H1 (cell line): ENCODE measurements around the gene SLTM.

Experiments
- BRCA1 ChIP-seq: IDR thresholded peaks from 2 replicates; pipeline ENCODE4 v1.6.1; 2012; ENCODE audit warnings: low read depth, low read length, improper control_type of control experiment
- CREB1 ChIP-seq: IDR thresholded peaks from 2 replicates; pipeline ENCODE4 v1.6.1; 2012; ENCODE audit warnings: inconsistent platforms
- CTCF ChIP-seq, 3 experiments: IDR thresholded peaks; 1 replicate in 2 of 3; 2 replicates in 1 of 3; pipeline versions ENCODE4 v1.5.1 to v1.6.1; 2011; ENCODE audit warnings: low read length in 3 of 3, mild to moderate bottlenecking in 3 of 3, inconsistent platforms in 2 of 3, low read depth in 1 of 3, moderate library complexity in 1 of 3; ENCODE audit not compliant: insufficient read depth in 1 of 3; ENCODE audit errors: control extremely low read depth in 1 of 3
- EP300 ChIP-seq, 2 experiments: IDR thresholded peaks; 1 replicate in 1 of 2; 2 replicates in 1 of 2; pipeline ENCODE4 v1.6.1; 2011 to 2012; ENCODE audit warnings: low read depth in 2 of 2, low read length in 2 of 2, mild to moderate bottlenecking in 2 of 2, borderline replicate concordance in 1 of 2, inconsistent platforms in 1 of 2, moderate library complexity in 1 of 2
- EZH2 ChIP-seq: fragments of 200-600 bp; sonication (generic); IDR thresholded peaks from 2 replicates; pipeline ENCODE4 v1.7.1; 2012; ENCODE audit warnings: low read depth, mild to moderate bottlenecking, moderate library complexity, low read length, inconsistent platforms; ENCODE audit not compliant: severe bottlenecking
- GABPA ChIP-seq: IDR thresholded peaks from 2 replicates; pipeline ENCODE4 v1.6.1; 2011; ENCODE audit warnings: mild to moderate bottlenecking, low read length, moderate library complexity, borderline replicate concordance; ENCODE audit not compliant: insufficient read depth
- HDAC2 ChIP-seq, 2 experiments: fragments of 300-600 bp in 1 of 2; sonication (generic) in 1 of 2; IDR thresholded peaks; 2 replicates each; pipeline ENCODE4 v1.6.1; 2011 to 2012; ENCODE audit warnings: low read depth in 2 of 2, low read length in 2 of 2, mild to moderate bottlenecking in 2 of 2, moderate library complexity in 2 of 2, borderline replicate concordance in 1 of 2, inconsistent platforms in 1 of 2
- MAX ChIP-seq: IDR thresholded peaks from 2 replicates; pipeline ENCODE4 v1.6.1; 2012; ENCODE audit warnings: inconsistent platforms
- POLR2A ChIP-seq, 2 experiments: IDR thresholded peaks; 1 replicate in 1 of 2; 2 replicates in 1 of 2; pipeline ENCODE4 v1.6.1; 2011; ENCODE audit warnings: low read depth in 2 of 2, low read length in 2 of 2, mild to moderate bottlenecking in 2 of 2; ENCODE audit errors: control extremely low read depth in 1 of 2
- SIN3A ChIP-seq, 2 experiments: IDR thresholded peaks in 1 of 2; conservative IDR thresholded peaks in 1 of 2; 2 replicates each; pipeline ENCODE4 v1.6.1; 2011 to 2012; ENCODE audit warnings: low read length in 2 of 2, improper control_type of control experiment in 1 of 2, low read depth in 1 of 2, mild to moderate bottlenecking in 1 of 2
- SP1 ChIP-seq: IDR thresholded peaks from 2 replicates; pipeline ENCODE4 v1.6.1; 2011; ENCODE audit warnings: low read depth, low read length
- SP2 ChIP-seq: IDR thresholded peaks from 2 replicates; pipeline ENCODE4 v1.6.1; 2012; ENCODE audit warnings: mild to moderate bottlenecking, low read length, inconsistent platforms
- TEAD4 ChIP-seq: IDR thresholded peaks from 2 replicates; pipeline ENCODE4 v1.6.1; 2012; ENCODE audit warnings: low read depth, low read length, inconsistent platforms, mixed read lengths

GRCh38 chr15:58921267-58921790 lies 12.2 kb downstream of the SLTM start:
- TF ChIP-seq CTCF (IDR thresholded peaks at IDR 0.05; ENCODE audit: control extremely low read depth in 1 of 3, insufficient read depth in 1 of 3, low read depth in 1 of 3, low read length in 3 of 3) (no peak), SP1 (no peak), CREB1 (no peak), POLR2A (IDR thresholded peaks at IDR 0.05; ENCODE audit: control extremely low read depth in 1 of 2, low read depth in 2 of 2, low read length in 2 of 2) (no peak), MAX (no peak), TEAD4 (no peak), EZH2 (no peak), SIN3A (conservative IDR thresholded peaks at IDR 0.05 in 1 of 2, IDR thresholded peaks at IDR 0.05 in 1 of 2; ENCODE audit: low read depth in 1 of 2, low read length in 2 of 2) (no peak), HDAC2 (IDR thresholded peaks at IDR 0.05; ENCODE audit: borderline replicate concordance in 1 of 2, low read depth in 2 of 2, low read length in 2 of 2) (no peak), BRCA1 (no peak), SP2 (no peak), GABPA (no peak), EP300 (IDR thresholded peaks at IDR 0.05; ENCODE audit: borderline replicate concordance in 1 of 2, low read depth in 2 of 2, low read length in 2 of 2) (no peak)
